GM18517 (cell line): ENCODE data around the gene PLSCR4.
"Not testable (repeated sequence)": the region's sequence is repeated elsewhere in the genome, so short reads cannot be mapped to it uniquely, and the experiment has no call there.

Experiments used
- ATAC-seq: cut with Tn5 transposase; IDR thresholded peaks from one replicate; pipeline ENCODE4 v1.9.1; 2021; ENCODE audit warnings: mild to moderate bottlenecking, moderate library complexity; ENCODE audit not compliant: unreplicated experiment

Gene PLSCR4, protein sequence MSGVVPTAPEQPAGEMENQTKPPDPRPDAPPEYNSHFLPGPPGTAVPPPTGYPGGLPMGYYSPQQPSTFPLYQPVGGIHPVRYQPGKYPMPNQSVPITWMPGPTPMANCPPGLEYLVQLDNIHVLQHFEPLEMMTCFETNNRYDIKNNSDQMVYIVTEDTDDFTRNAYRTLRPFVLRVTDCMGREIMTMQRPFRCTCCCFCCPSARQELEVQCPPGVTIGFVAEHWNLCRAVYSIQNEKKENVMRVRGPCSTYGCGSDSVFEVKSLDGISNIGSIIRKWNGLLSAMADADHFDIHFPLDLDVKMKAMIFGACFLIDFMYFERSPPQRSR

DNA sequence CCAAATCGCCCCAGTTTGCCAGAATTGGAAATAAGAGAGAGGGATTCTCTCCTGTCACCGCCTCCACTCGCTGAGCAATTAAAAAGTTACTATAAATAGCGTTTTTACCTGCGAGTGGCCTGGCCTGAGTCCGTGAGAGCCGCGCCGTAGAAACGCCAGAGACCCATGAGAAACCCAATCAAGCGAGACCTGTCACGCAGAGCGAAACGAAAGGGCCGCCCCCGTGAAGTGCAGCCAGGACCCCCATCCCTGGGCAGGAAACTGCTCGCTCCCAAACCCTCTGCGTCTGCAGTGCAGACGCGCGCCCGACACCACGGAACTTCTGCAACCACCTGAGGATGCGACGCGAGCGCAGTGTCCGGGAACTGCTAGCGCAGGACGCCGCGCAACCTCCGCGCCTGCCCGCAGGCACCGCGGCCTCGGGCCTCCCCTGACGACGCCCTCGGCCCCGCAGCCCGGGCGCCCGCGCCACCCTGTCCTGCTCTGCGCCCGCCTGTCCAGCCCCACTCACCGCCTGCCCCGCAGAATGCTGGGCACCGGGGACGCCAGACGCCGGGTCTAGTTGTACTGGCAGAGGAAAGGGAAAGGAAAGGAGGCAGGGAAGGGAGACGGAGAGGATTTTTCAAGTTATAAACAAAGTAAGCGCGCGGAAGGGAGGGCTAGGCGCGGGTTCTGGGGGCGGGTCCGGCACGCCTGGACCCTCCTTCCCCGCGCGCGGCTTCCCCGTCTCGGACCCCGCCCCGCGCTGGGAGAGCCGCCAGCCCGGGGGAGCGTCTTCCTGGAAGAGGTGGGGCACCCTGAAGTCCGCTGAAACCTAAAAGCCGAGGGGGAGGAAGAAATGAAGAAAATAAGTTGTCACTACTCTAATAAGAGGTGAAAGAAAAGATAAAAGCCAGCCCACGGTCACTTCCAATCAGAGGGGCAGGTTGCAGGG lies at the start of gene PLSCR4:
PLSCR4 (minus strand) TSS at position 657 of the 934 bp plus-strand sequence. CDS start 29,034 bp downstream, outside the sequence.
- ATAC-seq: peak; percentile 46

GRCh38 chr3:146293401-146293800 lies 42.5 kb upstream of the PLSCR4 start:
- not testable (repeated sequence) for ATAC-seq

DNA sequence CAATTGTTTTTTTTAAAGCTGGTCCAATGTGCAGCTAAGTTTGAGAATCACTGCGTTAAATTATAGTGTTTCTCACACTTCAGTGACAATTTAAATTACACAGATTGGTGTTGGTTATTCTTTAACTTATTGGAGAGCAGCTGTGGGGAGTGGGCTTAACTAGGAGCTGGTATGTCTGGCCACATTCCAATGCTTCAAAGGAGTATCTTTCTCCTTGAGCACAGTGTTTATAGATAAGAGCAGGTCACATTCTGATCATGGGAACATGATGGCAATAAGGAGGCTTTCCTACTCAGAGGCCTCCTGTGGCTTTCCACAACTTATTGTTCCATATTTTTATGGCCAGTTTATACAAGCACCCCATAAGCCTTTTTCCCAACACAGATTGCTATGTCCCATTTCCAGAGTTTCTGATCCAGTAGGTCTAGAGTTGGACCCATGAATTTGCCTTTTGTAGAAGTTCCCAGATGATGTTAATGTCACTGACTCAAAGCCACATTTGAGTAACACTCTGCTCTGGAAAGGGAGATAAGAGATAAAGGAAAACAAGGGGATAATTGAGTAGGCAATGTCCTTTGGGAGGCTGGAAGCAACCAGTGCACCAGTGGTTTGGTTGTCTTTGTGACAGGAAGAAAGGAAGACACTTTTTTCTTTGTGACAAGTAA lies 33.0 kb upstream of the PLSCR4 start:
- no peak for ATAC-seq

DNA sequence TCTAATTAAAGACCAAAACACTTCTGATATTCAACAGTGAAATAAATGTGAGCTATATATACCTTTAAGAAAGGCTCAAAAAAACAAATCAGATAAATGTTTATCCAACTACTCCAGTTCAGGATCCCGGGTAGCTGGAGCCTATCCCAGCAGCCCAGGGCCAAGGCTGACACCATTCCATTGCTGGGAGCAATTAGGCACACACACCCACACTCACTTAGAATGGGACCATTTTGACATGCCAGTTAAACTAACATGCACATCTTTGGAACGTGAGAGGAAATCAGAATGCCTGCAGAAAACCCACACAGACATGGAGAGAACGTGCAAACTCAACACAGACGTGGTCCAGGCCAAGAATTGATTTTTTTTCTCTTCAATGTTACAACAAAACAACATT lies 30.0 kb upstream of the PLSCR4 start:
- ATAC-seq: no peak

GRCh38 chr3:146279951-146280350 lies 29.0 kb upstream of the PLSCR4 start:
- ATAC-seq: no peak

DNA sequence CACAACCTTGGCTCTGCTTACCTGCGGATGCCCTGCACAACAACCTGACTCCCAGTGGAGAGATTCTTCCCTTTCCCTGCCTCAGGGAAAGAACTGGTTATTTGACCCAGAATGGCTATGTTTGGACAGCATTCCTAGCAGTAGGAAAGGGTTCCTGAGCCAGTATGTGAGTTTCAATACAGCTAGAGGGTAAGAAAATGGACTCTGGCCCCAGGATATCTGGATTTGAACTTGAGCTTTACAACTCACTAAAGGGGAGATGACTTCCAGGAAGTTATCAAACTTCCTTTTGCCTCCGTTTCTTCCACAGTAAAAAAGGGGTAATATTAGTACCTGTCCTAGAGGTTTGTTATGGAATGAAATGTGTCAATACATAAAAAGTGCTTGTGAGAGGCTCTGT lies 28.1 kb upstream of the PLSCR4 start:
- no peak for ATAC-seq

GRCh38 chr3:146277953-146278631 lies 27.2 kb upstream of the PLSCR4 start:
- no peak for ATAC-seq

DNA sequence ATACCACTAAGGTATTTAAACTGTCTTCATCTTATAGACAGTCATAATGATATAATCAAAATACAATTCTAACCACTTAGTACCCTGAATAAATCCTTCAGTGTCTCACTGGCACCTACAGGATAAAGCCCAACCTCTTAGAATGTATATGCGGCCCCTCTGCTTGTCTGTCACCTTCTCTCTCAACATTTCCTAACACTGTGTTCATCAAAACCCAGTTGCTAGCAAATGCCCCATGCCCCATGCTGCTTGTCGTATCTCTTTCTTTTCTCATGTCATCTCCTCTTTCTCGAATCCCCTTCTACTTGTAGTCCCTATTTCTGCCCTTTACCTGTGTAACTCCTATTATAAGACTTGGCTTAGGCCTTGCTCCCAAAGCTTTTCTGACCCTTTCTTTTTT lies 24.6 kb upstream of the PLSCR4 start:
- ATAC-seq: no peak

DNA sequence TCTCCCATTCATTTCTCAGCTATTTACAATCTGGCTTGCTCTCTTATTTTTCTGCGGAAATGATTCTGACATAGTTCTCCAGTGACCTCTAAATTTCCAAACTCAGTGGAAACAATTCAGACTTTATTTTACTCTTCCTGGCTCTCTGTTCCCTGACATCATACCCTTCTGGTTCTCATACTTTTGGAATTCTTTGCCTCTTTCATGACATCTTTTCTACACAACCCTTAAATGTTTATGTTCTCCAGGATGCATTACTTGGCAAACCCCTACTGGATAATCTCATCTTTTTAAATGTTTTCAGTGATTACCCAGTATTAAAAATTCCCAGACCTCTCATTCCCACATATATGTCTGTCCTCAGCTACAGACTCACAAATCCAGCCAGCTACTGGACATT lies 23.9 kb upstream of the PLSCR4 start:
- no peak for ATAC-seq

GRCh38 chr3:146273721-146274407 lies 23.0 kb upstream of the PLSCR4 start:
- no peak for ATAC-seq

- ATAC-seq: no peak
These were observed 20.3 kb upstream of the PLSCR4 start for GRCh38 chr3:146271180-146271579.

DNA sequence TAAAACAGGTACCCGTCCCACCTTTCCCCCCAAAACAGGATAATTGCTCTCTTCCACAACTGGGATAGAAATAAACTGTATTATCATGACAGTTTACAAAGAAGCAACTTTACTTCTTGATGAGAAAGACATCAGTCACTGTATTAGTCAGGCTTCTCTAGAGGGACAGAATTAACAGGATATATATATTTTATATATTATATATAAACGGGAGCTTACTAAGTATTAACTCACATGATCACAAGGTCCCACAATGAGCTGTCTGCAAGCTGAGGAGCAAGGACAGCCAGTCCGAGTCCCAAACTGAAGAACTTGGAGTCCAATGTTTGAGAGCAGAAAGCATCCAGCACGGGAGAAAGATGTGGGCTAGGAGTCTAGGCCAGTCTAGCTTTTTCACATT lies 18.4 kb upstream of the PLSCR4 start:
- no peak for ATAC-seq

- ATAC-seq: no peak
These were observed 17.8 kb upstream of the PLSCR4 start for GRCh38 chr3:146268535-146269219.

- ATAC-seq: no peak
These were observed 14.8 kb upstream of the PLSCR4 start for GRCh38 chr3:146265720-146266119.

DNA sequence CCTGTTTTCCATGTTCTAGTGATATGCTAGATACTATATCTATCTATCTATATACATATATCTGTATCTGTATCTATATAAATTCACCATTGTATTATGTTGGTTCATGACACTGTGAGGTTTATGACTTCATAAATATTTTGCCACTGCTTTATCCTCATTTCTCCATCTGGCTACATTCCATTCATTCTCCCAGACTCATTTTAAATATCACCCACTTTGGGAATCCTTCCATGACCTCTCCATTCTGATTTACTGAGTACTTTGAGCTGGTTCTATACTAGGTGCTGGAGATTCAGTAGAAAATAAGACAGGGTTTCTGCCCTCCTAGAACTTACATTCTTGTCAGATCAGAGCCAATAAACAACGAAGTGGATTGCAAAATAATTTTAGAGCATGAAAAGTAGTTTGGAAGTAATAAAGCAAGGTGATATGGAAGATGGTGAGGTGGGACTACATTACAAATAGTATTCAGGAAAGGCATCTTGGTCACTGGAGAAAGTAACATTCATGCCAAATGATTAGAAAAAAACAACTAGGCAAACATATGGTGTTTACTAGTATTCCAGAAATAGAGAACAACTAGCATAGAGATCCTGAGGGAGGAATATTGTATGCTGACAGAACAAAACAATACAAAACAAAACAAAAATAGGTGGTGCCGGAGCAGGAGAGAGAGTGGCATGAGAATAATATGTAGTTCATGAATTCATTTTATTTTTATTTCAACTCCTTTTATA lies 11.6 kb upstream of the PLSCR4 start:
- ATAC-seq: no peak

- no peak for ATAC-seq
These were observed 9.1 kb upstream of the PLSCR4 start for GRCh38 chr3:146259880-146260589.

- ATAC-seq: no peak
These were observed 6.1 kb upstream of the PLSCR4 start for GRCh38 chr3:146256851-146257486.

GRCh38 chr3:146252445-146252844 lies 1.5 kb upstream of the PLSCR4 start:
- ATAC-seq: not testable (repeated sequence)
